H1 (cell line): ENCODE measurements around the gene WASF1. TPM values are rescaled to one million over a fixed set of nuclear protein-coding genes. Genes with fewer than 3 reads are reported as not detected.
A peak's percentile ranks its signal among the peaks of the same experiment; 100 is the strongest.

Experiments used
- CTCF ChIA-PET: fragments of 300-600 bp; sonication (Branson Sonifier 250); formaldehyde crosslinking; loops from one replicate; lab custom pipeline; 2021; ENCODE audit not compliant: partially characterized antibody; lab: Charles Lee
- POLR2A ChIA-PET: fragments of 300-600 bp; sonication (Branson Sonifier 250); formaldehyde crosslinking; loops from one replicate; lab custom pipeline; 2021; ENCODE audit warnings: inconsistent platforms; ENCODE audit not compliant: partially characterized antibody; lab: Charles Lee
- DNase-seq, 2 experiments: peaks; one replicate each; pipeline versions ENCODE4 v3.0.0 to v3.0.0-alpha.2; 2010 to 2022; ENCODE audit warnings: low spot score in 2 of 2, low read depth in 1 of 2, mixed read lengths in 1 of 2
- FAIRE-seq: peaks from 2 replicates; lab custom pipeline; 2011; peaks lifted over from hg19 to GRCh38; lab: Jason Lieb, UNC
- H2AFZ ChIP-seq: 2 replicates; pipeline ENCODE4 v1.8.1; 2012; ENCODE audit warnings: low read length, inconsistent platforms
- H2AK5ac ChIP-seq: 2 replicates; pipeline ENCODE4 v1.6.1; 2013; ENCODE audit warnings: low read depth, low read length
- H2BK120ac ChIP-seq: replicated peaks from 2 replicates; pipeline ENCODE3; 2013; ENCODE audit warnings: low read depth, low read length, inconsistent platforms
- H2BK12ac ChIP-seq: 2 replicates; pipeline ENCODE4 v1.6.1; 2013; ENCODE audit warnings: low read depth, low read length
- H2BK15ac ChIP-seq: 2 replicates; pipeline ENCODE4 v1.6.1; 2013; ENCODE audit warnings: low read length
- H2BK20ac ChIP-seq: 2 replicates; pipeline ENCODE4 v1.6.1; 2013; ENCODE audit warnings: low read length
- H2BK5ac ChIP-seq: 2 replicates; pipeline ENCODE4 v1.6.1; 2013; ENCODE audit warnings: low read depth, low read length
- H3K14ac ChIP-seq: 2 replicates; pipeline ENCODE4 v1.6.1; 2013; ENCODE audit warnings: inconsistent platforms; ENCODE audit not compliant: insufficient read length
- H3K18ac ChIP-seq: 2 replicates; pipeline ENCODE4 v1.6.1; 2013; ENCODE audit warnings: low read length; ENCODE audit errors: extremely low read depth
- H3K23ac ChIP-seq: 2 replicates; pipeline ENCODE4 v1.6.1; 2013; ENCODE audit warnings: inconsistent platforms; ENCODE audit not compliant: insufficient read length
- H3K23me2 ChIP-seq: 2 replicates; pipeline ENCODE4 v1.6.1; 2013; ENCODE audit warnings: low read depth, low read length
- H3K27ac ChIP-seq: 2 replicates; pipeline ENCODE4 v1.6.1; 2011; ENCODE audit warnings: low read depth, low read length, inconsistent platforms
- H3K27me3 ChIP-seq, 4 experiments: replicated peaks in 1 of 4; 1 replicate in 1 of 4; 2 replicates in 3 of 4; pipeline versions ENCODE4 v1.6.1 to v1.8.1; 2011 to 2013; ENCODE audit warnings: low read length in 3 of 4, mild to moderate bottlenecking in 3 of 4, inconsistent platforms in 2 of 4, mixed read lengths in 2 of 4, moderate library complexity in 1 of 4; ENCODE audit not compliant: control insufficient read depth in 3 of 4, insufficient read depth in 3 of 4; ENCODE audit errors: extremely low read depth in 1 of 4
- H3K36me3 ChIP-seq, 4 experiments: 2 replicates each; pipeline versions ENCODE4 v1.6.1 to v1.8.1; 2011 to 2013; ENCODE audit warnings: mild to moderate bottlenecking in 4 of 4, low read length in 3 of 4, moderate library complexity in 2 of 4, control low read depth in 1 of 4, inconsistent platforms in 1 of 4; ENCODE audit not compliant: insufficient read depth in 4 of 4, control insufficient read depth in 2 of 4
- H3K4ac ChIP-seq: replicated peaks from 2 replicates; pipeline ENCODE3; 2013; ENCODE audit warnings: low read length, low read depth, mixed read lengths, inconsistent platforms; ENCODE audit not compliant: insufficient read length
- H3K4me1 ChIP-seq, 4 experiments: replicated peaks in 1 of 4; 1 replicate in 1 of 4; 2 replicates in 3 of 4; pipeline versions ENCODE4 v1.6.1 to v1.8.1; 2011 to 2013; ENCODE audit warnings: low read length in 3 of 4, inconsistent platforms in 2 of 4, mixed read lengths in 1 of 4; ENCODE audit not compliant: insufficient read depth in 4 of 4, control insufficient read depth in 3 of 4
- H3K4me2 ChIP-seq, 2 experiments: 2 replicates each; pipeline versions ENCODE4 v1.6.1 to v1.8.1; 2011 to 2013; ENCODE audit warnings: low read depth in 2 of 2, low read length in 2 of 2, control low read depth in 1 of 2, inconsistent platforms in 1 of 2, mild to moderate bottlenecking in 1 of 2; ENCODE audit not compliant: insufficient read depth in 1 of 2
- H3K4me3 ChIP-seq, 4 experiments: fragments of 200-600, 300-600 bp in 1 of 4; sonication (generic), shearing (Covaris generic), sonication (Bioruptor Twin) in 1 of 4; 2 replicates each; pipeline versions ENCODE4 v1.5.1 to v1.8.1; 2011 to 2016; ENCODE audit warnings: low read length in 4 of 4, low read depth in 3 of 4, control low read depth in 2 of 4, inconsistent platforms in 2 of 4, mild to moderate bottlenecking in 2 of 4, mixed read lengths in 1 of 4, moderate library complexity in 1 of 4; ENCODE audit not compliant: insufficient read depth in 2 of 4; ENCODE audit errors: extremely low read depth in 1 of 4
- H3K56ac ChIP-seq: replicated peaks from 2 replicates; pipeline ENCODE3; 2013; ENCODE audit warnings: low read depth, mild to moderate bottlenecking, mixed read lengths, low read length, inconsistent platforms; ENCODE audit not compliant: insufficient read length
- H3K79me1 ChIP-seq: 2 replicates; pipeline ENCODE4 v1.6.1; 2013; ENCODE audit warnings: low read depth, low read length, control low read depth
- H3K79me2 ChIP-seq, 2 experiments: 2 replicates each; pipeline versions ENCODE4 v1.6.1 to v1.8.1; 2012 to 2013; ENCODE audit warnings: low read length in 2 of 2, mild to moderate bottlenecking in 2 of 2, inconsistent platforms in 1 of 2; ENCODE audit not compliant: insufficient read depth in 2 of 2, control insufficient read depth in 1 of 2
- H3K9ac ChIP-seq, 4 experiments: replicated peaks in 1 of 4; 1 replicate in 1 of 4; 2 replicates in 3 of 4; pipeline versions ENCODE4 v1.6.1 to v1.8.1; 2011 to 2013; ENCODE audit warnings: low read depth in 3 of 4, low read length in 3 of 4, control low read depth in 2 of 4, mild to moderate bottlenecking in 2 of 4, moderate library complexity in 2 of 4, inconsistent platforms in 1 of 4; ENCODE audit errors: extremely low read depth in 1 of 4
- H3K9me3 ChIP-seq, 2 experiments: 2 replicates each; pipeline versions ENCODE4 v1.6.1 to v1.8.1; 2012 to 2013; ENCODE audit warnings: mild to moderate bottlenecking in 2 of 2, moderate library complexity in 2 of 2, control low read depth in 1 of 2, inconsistent platforms in 1 of 2, low read depth in 1 of 2, low read length in 1 of 2, mixed read lengths in 1 of 2; ENCODE audit not compliant: insufficient read depth in 2 of 2
- H4K20me1 ChIP-seq, 2 experiments: replicated peaks in 1 of 2; 2 replicates each; pipeline versions ENCODE3 to v1.8.1; 2011 to 2013; ENCODE audit warnings: inconsistent platforms in 2 of 2, low read length in 2 of 2, mild to moderate bottlenecking in 1 of 2; ENCODE audit not compliant: insufficient read depth in 2 of 2, control insufficient read depth in 1 of 2
- H4K5ac ChIP-seq: 2 replicates; pipeline ENCODE4 v1.6.1; 2013; ENCODE audit warnings: low read length, low read depth, mixed read lengths, inconsistent platforms; ENCODE audit not compliant: insufficient read length
- H4K8ac ChIP-seq: 2 replicates; pipeline ENCODE4 v1.8.0; 2013; ENCODE audit warnings: mild to moderate bottlenecking, moderate library complexity, low read length, inconsistent platforms; ENCODE audit not compliant: insufficient read depth; ENCODE audit errors: extremely low read depth
- H4K91ac ChIP-seq: replicated peaks from 2 replicates; pipeline ENCODE3; 2013; ENCODE audit warnings: low read length, mixed read lengths, inconsistent platforms; ENCODE audit not compliant: insufficient read length
- ASH2L ChIP-seq: fragments of 200-600, 300-600 bp; sonication (generic); IDR thresholded peaks from one replicate; pipeline ENCODE4 v1.7.1; 2017; ENCODE audit warnings: low read length
- CBX8 ChIP-seq: fragments of 300-800, 300-1000 bp; sonication (generic); IDR thresholded peaks from 2 replicates; pipeline ENCODE4 v1.7.1; 2016; ENCODE audit warnings: low read depth, low read length, borderline replicate concordance
- CEBPB ChIP-seq: IDR thresholded peaks from 2 replicates; pipeline ENCODE4 v1.6.1; 2012; ENCODE audit warnings: low read depth, low read length
- CHD1 ChIP-seq: IDR thresholded peaks from 2 replicates; pipeline ENCODE4 v1.6.1; 2012; ENCODE audit warnings: low read depth, low read length, improper control_type of control experiment
- KDM5A ChIP-seq: fragments of 200-600 bp; IDR thresholded peaks from 2 replicates; pipeline ENCODE4 v1.7.1; 2012; ENCODE audit warnings: mild to moderate bottlenecking, low read length, inconsistent platforms, mixed read lengths
- POLR2AphosphoS5 ChIP-seq: IDR thresholded peaks from 2 replicates; pipeline ENCODE4 v1.6.1; 2011; ENCODE audit warnings: low read depth, low read length
- RXRA ChIP-seq: IDR thresholded peaks from 2 replicates; pipeline ENCODE4 v1.6.1; 2011; ENCODE audit warnings: low read depth, mild to moderate bottlenecking, low read length, moderate library complexity; ENCODE audit not compliant: insufficient read depth
- SIRT6 ChIP-seq: IDR thresholded peaks from one replicate; pipeline ENCODE4 v1.7.1; 2012; ENCODE audit warnings: low read length, inconsistent platforms
- SIX5 ChIP-seq: IDR thresholded peaks from 2 replicates; pipeline ENCODE4 v1.6.1; 2011; ENCODE audit warnings: mild to moderate bottlenecking, low read depth, low read length
- TAF7 ChIP-seq: optimal IDR thresholded peaks from 2 replicates; pipeline ENCODE3; 2011; ENCODE audit warnings: low read depth, mild to moderate bottlenecking, inconsistent platforms, low read length, moderate library complexity, borderline replicate concordance
- TEAD4 ChIP-seq: IDR thresholded peaks from 2 replicates; pipeline ENCODE4 v1.6.1; 2012; ENCODE audit warnings: low read depth, low read length, inconsistent platforms, mixed read lengths
- WGBS, 2 experiments: shearing (Covaris generic) in 1 of 2; methylation state at CpG; one replicate each; pipeline versions ENCODE4 v1.1.6 to v1.1.7; 2013 to 2015; ENCODE audit warnings: low lambda C conversion rate in 2 of 2, mixed read lengths in 2 of 2, inconsistent platforms in 1 of 2, low coverage in 1 of 2, missing lambda C conversion rate in 1 of 2; ENCODE audit not compliant: insufficient replicate concordance in 2 of 2, insufficient coverage in 1 of 2, insufficient read length in 1 of 2; ENCODE audit errors: extremely low coverage in 1 of 2, missing lambda C conversion rate in 1 of 2; 5-methylcytosine and 5-hydroxymethylcytosine counted together
- polyA plus RNA-seq, 7 experiments: library from polyadenylated mRNA; depleted of rRNA in 3 of 7; stranded (reverse) in 5 of 7; unstranded in 2 of 7; fragments of >200 nt in 5 of 7; fragments of 200-250 nt in 2 of 7; gene quantifications; 1 replicate in 5 of 7; 2 replicates in 1 of 7; 4 replicates in 1 of 7; pipeline versions ENCODE4 v1.2.1 to v1.2.3, GENCODE V29; 2011 to 2013; ENCODE audit warnings: missing spikeins in 2 of 7, mixed read lengths in 2 of 7
- total RNA-seq: library from RNA; stranded (reverse); fragmentation: NEBNext Ultra II Directional; extraction: Animal tissue kit (Norgen Biotek cat#: 25700); gene quantifications from 2 replicates; pipeline ENCODE4 v1.2.1, GENCODE V29; 2021
- TF ChIP-seq, protein P1 (sequence below): IDR thresholded peaks from 2 replicates; pipeline ENCODE4 v1.6.1; 2012; ENCODE audit warnings: inconsistent platforms
- TF ChIP-seq, protein P2 (sequence below): IDR thresholded peaks from 2 replicates; pipeline ENCODE4 v1.6.1; 2011; ENCODE audit warnings: low read depth, mild to moderate bottlenecking, low read length; ENCODE audit not compliant: insufficient read depth

The WASF1 gene
- total and polyA plus RNA-seq, 2 of the 8 experiments (the other 6 are each of a cell fraction or from before 2014, with no cell fraction given) = 37.6 to 39.9 TPM

DNA sequence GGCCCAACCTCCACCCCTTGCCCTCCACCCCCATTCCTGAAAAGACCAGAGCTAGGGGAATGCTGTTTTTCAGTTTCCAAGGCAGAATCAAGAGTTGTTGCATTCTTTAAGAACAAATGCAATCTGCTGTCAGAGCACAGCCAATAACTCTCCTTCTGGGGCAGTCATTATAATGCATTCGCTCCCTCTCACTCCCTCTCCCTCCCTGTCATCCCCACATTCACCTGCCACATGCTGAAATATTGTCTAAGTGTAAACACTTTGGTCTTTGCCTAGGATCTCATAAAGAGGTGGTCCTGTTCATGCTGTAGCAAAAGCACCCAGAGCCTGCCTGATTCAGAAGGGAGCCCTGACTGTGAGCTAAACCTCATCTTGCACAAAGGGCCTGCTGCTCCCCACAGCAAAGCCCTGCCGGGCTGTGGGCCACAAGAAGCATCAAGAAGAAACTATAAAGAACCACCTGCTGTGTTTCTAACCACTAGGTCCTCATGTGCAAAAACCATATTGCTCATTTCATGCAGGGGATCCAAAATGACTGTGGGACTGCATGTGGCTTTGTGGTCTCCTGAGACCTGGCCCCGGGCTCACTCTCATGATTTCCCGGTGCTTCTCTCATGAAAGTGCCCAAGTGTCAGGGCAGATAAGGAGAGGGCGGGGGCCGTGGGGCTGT, 115.7 kb downstream of the WASF1 start:
- H2BK12ac ChIP-seq = no peak overlapping the region; the same call in 1 of the 2 replicates
- no peak overlapping the region for H2AK5ac ChIP-seq
- H2BK120ac ChIP-seq = no peak overlapping the region
- no peak overlapping the region for H3K56ac ChIP-seq
- DNase-seq (no peak), FAIRE-seq (no peak)
- peaks cover 0 to 5% (median 0%) of the 10 kb centered on the region in 4 experiments; a peak in 2 of 7 replicates for H3K4me1 ChIP-seq
- H3K4me3 ChIP-seq = no peak overlapping the region
- 85% methylated on average over 6 of the region's 6 CpGs; no CpG with 5 or more reads in 1 of the 2 experiments for WGBS, 2 experiments
- no peak overlapping the region for H3K4ac ChIP-seq
- H3K23me2 ChIP-seq = no peaks in the 10 kb centered on the region
- H3K79me2 ChIP-seq = no peaks in the 10 kb centered on the region
- H3K36me3 ChIP-seq = no peaks in the 10 kb centered on the region
- H3K27me3 ChIP-seq = no peaks in the 10 kb centered on the region; a peak in 1 of 7 replicates
- ChIA-PET POLR2A (interaction anchor here (0.7 kb wide), 1 partner anchor 152 kb away, joined by 3 read pairs; no protein-coding TSS in a partner anchor), CTCF (interaction anchor here (1.2 to 1.9 kb wide), 3 partner anchors 11 to 327 kb away, joined by 3 to 6 read pairs (median 5); no protein-coding TSS in a partner anchor)
- no peak overlapping the region for H4K8ac ChIP-seq
- H3K9me3 ChIP-seq = no peaks in the 10 kb centered on the region
- no peak overlapping the region for H4K91ac ChIP-seq
- no peak overlapping the region for H3K9ac ChIP-seq
- H3K79me1 ChIP-seq = no peaks in the 10 kb centered on the region
- H3K27ac ChIP-seq = no peak overlapping the region
- H4K20me1 ChIP-seq = peaks cover 0 to 2% of the 10 kb centered on the region in 2 experiments
- no peak overlapping the region for H2BK5ac ChIP-seq
- H3K14ac ChIP-seq = no peak overlapping the region
- 0 out of 2 replicates have a peak overlapping the region, but pooled peaks have one; percentile 34 for H2AFZ ChIP-seq
- H3K4me2 ChIP-seq = no peak overlapping the region
- no peak overlapping the region for H2BK20ac ChIP-seq
- no peak overlapping the region for H3K18ac ChIP-seq
- no peak overlapping the region for H3K23ac ChIP-seq
- H4K5ac ChIP-seq = no peak overlapping the region
- H2BK15ac ChIP-seq = no peak overlapping the region
- no peak for TF ChIP-seq SIX5
- no peak for TF ChIP-seq RXRA
- no peak for TF ChIP-seq SIRT6
- TF ChIP-seq, protein P1, sequence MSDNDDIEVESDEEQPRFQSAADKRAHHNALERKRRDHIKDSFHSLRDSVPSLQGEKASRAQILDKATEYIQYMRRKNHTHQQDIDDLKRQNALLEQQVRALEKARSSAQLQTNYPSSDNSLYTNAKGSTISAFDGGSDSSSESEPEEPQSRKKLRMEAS = no peak
- no peak for TF ChIP-seq TEAD4
- TF ChIP-seq CBX8 = no peak
- TF ChIP-seq CEBPB = no peak
- TF ChIP-seq, protein P2, sequence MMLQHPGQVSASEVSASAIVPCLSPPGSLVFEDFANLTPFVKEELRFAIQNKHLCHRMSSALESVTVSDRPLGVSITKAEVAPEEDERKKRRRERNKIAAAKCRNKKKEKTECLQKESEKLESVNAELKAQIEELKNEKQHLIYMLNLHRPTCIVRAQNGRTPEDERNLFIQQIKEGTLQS = no peak
- TF ChIP-seq POLR2AphosphoS5 = no peak
- TF ChIP-seq KDM5A = no peak
- no peak for TF ChIP-seq TAF7
- TF ChIP-seq CHD1 = no peak
- no peak for TF ChIP-seq ASH2L
